GM18909 (cell line): ENCODE results near the gene CYFIP2.
A peak's percentile ranks its signal among the peaks of the same experiment; 100 is the strongest.
"Not testable (repeated sequence)": the region's sequence is repeated elsewhere in the genome, so short reads cannot be mapped to it uniquely, and the experiment has no call there.

ENCODE experiments used
- ATAC-seq: cut with Tn5 transposase; IDR thresholded peaks from one replicate; pipeline ENCODE4 v1.9.1; 2021; ENCODE audit warnings: mild to moderate bottlenecking; ENCODE audit not compliant: unreplicated experiment, poor library complexity

CYFIP2 gene

DNA sequence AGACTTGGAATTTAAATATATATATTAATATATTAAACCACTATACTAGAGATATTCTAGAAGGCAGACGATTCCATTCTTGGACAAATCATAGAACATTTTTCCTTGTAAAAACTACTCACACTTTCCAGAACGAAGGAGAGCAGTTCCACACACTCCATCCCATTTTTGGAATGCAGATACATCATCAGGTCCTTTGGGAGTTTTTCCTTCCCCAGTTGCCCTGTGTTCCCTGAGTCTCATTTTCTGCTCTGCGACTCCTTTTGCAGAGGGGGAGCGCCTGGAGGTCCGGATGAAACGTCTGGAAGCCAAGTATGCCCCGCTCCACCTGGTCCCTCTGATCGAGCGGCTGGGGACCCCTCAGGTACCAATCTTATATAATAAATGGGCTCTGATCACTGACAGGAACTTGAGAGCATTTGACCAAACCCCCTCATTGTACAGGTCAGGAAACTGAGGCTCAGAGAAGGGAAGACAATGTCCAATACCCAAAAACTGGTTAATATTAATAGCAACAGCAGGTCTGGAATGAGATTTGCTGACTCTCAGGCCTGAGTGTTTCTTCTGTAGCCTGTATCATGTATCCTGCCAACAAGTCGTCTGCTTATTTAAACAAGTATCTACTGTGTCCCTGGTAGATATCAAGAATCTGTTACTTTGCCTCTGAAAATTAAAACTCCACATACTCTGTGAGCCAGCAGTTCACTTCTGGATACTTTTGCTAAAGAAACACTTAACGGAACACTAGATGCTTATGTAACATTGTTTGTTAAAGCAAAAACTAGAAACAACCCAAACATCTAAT lies 117.3 kb downstream of the CYFIP2 start:
- ATAC-seq = no peak

DNA sequence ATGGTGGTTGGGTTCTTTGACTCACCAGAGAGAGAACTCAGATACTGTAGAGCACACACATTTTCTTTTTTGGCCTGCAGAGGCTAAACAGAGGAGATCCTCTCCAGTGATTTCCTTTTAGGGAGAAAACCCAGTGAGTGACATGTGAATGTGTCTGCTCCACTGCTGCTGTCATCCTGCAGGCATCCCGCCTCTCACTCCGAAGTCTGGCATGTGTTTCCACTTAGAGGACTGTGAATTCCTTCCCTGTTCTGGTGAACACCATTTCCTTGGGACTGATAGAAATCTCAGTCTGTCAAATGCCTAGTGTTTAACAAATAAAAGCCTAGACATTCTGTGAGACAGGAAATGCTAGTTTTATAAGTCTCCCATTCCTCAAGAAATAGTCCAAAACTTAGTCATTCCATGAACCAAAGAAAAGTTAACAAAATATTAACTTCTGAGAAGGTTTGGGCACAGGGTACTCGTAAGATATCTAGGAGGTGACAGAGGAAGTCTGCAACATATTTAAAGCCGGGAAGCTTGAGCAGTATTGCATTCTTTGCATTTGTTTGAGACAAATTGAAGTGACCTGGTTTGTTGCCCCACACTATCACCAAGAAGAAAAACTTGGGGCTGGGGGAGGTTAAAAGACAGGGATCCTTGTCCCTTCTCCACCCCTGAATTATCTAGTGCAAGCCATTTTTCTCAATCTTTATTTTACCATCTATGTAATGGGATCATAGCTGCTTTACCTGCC lies 119.2 kb downstream of the CYFIP2 start:
- ATAC-seq = no peak

DNA sequence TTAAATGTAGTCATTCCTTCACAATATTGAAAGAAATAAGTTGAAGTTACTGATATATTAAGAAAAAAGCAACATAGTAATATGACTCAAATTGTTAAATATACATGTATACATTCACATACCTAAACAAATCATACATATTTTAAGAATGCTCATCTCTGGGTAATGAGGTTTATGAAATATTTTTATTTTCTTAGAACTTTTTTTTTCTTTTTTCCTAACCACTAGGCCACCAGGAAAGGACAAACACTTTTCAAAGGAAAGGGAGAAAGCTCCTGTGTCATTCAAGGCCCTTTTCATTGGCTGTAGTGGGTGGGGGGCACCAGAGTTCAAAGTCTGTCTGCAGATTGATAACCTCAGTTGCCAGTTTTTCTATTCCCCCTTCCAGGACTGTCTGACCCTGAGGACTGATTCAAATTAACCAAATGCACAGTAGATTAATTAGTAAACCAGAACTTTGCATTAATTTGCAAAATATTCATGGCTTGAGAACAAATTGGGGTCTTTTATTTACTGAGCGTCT lies 121.2 kb downstream of the CYFIP2 start:
- ATAC-seq = no peak

DNA sequence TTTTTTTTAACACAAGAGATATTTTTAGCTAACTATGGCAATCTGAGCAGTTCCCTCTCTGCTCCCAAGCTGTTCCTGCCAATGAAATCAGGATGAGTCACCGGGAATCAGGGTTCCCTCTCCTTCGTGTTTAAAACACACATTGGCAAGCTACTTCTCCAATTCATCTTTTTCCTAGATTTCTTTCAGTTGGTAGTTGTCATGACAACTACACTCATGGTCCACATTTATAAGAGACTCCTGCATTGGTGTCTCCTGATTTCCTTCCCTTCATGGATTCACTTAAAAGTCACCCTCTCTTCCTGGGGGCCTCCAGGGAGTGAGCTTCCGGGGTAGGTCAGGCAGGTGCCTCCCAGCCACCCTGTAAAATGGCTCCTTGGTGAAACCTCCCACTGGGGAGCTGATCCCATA lies 121.8 kb downstream of the CYFIP2 start:
- ATAC-seq = no peak

DNA sequence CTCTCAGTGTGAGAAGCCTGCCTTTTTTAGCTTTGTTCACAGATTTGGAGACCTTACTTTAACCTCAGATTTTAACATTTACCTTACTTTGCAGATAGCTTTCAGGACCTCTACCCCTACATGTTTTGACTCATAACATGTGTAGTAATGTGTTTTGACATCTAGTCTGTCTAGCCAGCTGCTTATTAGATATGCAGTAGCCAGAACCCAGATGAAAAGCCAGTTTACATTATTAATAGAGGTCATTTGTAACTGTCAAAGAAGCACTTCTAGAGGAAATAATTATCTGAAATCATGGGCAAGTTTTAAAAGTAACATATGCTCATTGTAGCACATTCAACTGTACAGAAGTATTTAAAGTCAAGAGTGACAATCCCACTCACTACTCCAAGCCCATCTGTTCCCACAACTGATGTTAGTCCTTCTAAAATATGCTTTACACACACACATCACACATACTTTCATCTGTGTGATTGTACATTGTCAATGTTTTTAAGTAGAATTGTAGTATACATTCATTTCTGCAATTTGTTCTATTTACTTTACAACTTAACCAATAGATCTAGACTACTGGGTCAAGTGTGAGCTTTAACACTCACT lies 122.3 kb downstream of the CYFIP2 start:
- ATAC-seq = no peak

DNA sequence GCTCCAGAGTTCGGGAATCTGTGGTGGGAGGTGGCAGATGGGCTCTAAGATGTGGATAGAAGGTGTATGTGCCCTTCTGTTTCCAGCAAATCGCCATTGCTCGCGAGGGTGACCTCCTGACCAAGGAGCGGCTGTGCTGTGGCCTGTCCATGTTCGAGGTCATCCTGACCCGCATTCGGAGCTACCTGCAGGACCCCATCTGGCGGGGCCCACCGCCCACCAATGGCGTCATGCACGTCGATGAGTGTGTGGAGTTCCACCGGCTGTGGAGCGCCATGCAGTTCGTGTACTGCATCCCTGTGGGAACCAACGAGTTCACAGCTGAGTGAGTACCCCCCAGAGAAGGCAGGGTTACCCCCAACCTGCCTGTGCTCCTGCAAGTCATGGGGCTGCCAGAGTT lies 123.2 kb downstream of the CYFIP2 start:
- no peak for ATAC-seq

DNA sequence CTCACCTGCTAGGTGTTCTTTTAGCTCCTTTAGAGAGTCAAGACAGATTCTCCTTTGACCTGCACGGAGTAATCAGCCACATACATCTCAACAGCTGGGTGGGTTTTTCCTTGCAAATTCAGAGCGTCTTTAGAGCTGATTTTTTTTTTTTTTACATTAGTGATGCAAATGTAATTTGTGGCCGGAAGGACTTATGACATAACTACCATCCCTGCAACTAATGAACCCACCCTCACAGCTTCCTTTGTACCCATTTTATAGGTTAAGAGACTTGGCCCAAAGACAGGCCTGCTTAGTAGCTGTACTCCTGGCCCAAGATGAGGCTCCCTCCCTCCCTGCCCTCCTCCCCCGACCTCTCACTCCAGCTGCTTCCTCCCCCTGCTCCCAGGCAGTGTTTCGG lies 124.2 kb downstream of the CYFIP2 start:
- ATAC-seq = no peak

DNA sequence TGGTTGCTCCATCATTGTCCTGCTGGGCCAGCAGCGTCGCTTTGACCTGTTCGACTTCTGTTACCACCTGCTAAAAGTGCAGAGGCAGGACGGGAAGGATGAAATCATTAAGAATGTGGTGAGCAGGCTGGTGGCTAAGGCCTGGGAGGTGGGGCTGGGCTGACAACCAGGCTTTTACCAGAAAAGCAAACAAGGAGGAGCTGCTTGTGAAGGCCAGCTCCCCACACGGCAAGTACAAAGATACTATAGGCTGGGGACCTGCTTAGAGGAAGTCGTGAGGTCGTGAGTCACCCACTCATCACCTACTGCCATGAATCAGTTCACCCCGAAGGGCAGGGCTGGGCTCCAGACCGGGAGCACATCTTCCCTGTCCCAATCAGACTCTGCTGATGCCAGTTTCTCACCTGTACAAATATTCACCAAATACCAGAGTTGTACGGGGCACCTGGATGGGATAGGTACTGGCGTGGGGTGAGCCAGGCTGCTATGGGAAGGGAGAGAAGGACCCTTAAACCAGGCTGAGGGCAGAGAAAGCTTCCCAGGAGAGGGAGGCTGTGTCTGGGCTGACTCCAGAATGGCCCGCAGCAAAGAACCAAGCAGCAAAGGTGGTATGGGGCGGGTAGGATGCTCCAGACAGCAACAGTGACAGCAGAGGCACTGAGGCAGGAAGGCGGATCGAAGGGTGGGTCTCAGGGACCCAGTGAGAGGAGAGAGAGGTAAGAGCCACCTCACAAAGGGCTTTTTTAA lies 124.8 kb downstream of the CYFIP2 start:
- ATAC-seq = no peak

DNA sequence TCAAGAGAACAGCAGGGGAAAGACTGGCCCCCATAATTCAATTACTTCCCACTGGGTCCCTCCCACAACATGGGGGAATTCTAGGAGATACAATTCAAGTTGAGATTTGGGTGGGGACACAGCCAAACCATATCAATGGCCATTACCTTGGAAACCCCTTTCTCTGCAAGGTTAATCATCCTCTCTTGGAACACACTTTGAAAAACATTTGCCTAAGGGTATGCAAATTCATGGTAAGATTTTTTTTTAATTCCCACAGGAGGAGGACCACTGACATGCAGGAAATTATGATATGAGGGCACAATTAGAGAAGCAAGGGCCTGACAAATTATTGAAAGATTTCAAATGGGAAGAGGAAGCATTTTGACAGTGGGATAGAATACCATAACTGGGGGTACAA lies 132.4 kb downstream of the CYFIP2 start:
- no peak for ATAC-seq

DNA sequence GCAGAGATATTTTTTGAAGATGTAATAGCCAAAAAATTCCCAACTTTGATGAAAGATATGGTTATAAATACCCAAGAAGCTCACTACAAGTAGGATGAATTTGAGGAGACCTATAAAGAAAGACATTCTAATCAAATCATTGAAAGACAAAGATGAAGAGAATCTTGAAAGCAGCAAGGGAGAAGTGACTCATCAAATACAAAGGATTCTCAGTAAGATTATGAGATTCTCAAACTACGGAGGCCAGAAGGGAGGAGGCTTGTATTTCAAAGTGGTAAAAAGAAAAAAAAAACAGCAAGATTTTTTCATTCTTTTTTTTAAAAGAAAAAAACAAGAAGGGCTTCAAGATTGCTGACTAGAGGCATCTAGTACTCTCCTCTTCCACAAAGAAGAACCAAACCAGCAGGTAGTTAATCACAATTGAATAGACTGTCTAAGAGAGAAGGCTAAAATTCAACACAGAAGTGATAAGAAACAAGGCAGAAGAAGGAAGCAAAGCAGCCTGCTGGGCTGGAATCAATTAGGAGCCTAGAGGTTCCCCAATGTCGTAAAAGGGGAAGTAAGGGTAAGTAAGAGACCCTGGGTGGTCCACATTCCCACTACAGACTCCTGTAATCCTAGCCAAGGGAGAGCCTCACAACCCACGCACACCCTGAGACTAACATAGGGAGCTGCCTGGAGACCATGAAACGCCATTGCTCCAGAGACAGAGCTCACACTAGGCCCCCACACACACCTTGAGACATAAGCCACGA lies 135.0 kb downstream of the CYFIP2 start:
- no peak for ATAC-seq

DNA sequence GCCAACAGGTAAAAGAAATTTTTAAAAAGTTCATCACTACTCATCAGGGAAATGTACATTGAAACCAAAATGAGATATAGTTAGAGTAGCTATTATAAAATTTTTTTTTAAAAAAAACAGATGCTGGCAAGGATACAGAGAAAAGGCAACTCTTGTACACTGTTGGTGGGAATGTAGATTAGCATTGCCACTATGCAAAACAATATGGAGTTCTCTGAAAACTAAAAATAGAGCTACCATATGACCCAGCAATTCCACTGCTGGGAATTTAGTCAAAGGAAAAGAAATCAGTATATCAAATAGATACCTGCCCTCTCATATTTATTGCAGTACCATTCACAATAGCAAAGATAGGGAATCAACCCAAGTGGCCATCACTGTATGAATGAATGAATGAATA lies 149.9 kb downstream of the CYFIP2 start:
- ATAC-seq = no peak

DNA sequence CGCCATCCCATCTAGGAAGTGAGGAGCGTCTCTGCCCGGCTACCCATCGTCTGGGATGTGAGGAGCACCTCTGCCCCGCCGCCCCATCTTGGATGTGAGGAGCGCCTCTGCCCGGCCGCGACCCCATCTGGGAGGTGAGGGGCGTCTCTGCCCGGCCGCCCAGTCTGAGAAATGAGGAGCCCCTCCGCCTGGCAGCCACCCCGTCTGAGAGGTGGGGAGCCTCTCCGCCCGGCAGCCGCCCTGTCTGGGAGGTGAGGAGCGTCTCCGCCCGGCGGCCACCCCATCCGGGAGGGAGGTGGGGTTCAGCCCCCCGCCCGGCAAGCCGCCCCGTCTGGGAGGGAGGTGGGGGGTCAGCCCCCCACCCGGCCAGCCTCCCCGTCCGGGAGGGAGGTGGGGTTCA lies 153.6 kb downstream of the CYFIP2 start:
- ATAC-seq = not testable (repeated sequence)

DNA sequence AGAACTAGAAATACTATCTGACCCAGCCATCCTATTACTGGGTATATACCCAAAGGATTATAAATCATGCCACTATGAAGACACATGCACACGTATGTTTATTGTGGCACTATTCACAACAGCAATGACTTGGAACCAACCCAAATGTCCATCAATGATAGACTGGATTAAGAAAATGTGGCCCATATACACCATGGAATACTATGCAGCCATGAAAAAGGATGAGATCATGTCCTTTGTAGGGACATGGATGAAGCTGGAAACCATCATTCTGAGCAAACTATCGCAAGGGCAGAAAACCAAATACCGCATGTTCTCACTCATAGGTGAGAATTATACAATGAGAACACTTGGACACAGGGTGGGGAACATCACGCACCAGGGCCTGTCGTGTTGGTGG lies 164.0 kb downstream of the CYFIP2 start:
- not testable (repeated sequence) for ATAC-seq

DNA sequence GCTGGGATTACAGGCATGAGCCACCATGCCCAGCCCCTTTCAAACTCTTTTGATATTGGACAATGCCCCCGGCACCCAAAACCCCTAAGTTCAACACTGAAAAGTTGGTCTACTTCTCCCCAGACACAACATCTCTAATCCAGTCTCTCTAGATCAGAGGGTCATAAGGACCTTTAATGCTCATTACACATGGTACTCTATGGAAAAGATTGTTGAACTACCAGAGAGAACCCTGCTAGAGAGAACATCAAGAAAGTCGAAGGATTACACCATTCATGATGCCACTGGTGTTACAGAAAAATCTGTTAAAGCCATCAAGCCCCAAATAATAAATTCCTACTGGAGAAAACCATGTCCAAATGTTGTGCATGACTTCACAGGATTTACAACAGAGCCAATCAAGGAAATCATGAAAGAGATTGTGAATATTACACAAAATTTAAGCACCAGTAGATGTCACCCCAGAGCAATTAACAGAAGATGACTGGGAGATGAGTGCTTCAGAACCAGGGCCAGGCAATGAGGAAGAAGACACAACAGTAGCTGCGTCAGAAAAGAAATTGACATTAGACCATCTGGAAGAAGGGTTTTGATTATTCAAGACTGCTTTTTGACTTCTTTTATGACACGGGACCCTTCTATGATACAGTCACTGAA lies 165.7 kb downstream of the CYFIP2 start:
- peak; percentile 53 for ATAC-seq

DNA sequence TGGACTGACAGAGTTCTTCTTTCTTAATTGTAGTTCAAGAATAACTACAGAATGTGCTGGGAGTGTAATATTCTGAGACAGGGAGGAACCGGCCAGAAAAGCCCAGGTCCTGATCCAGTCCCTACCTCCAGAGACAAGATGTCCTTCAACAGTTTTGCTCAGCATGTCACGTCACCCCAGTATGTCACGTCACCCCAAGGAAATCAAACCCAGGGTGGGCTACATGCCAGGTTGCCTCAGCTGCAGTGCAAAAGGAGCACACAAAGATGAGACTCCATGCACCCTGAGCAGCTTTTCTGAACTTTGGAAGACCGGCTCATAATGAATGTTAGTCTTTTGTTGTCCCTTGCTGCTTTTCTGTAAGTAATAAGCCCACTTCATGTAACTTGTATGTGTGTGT lies 168.2 kb downstream of the CYFIP2 start:
- no peak for ATAC-seq

DNA sequence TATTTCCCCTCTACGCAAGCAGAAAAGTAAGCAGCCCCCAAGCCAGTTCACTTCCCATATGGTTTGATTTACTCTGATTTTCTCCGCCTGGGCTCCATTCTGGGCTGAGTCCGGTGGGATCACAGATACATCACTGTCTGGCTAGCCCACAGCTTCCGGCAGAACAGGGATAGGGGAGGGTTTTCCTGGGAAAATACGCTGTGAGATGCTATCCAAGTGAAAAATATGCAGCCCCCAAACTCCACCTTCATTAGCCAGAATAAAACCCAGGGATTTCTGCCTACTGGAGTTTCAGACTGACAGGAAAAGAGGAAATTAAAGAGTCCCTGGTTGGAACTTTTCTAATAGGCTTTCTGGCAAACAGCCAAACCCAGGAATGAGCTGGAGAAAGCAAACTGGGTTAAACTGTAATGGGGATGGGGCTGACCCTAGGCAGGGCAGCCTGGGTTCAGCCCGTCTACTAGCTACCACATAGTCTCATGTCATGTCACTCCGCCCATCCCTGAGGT lies 177.2 kb downstream of the CYFIP2 start:
- no peak for ATAC-seq

DNA sequence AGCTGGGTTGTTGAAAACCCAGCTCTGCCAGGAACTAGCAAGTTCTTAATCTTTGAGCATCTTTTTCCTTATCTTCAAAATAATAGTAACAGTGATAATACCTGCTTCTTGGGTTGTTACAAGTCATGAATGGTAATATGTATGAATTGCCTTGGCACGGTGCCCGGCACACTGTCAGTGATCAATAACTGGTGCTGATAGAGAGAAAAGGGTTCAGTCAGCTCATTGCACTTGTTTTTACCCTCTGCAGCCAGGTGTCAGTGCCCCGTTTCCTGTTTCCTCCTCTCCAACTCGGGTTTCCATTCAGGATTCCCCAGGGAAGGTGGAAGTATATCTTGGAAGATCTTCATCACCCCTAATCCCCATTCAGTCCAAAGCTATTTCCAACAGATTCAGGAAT lies 178.3 kb downstream of the CYFIP2 start:
- no peak for ATAC-seq
